HCT116 (cell line): Measurements from ENCODE around the gene ANKS4B. TPM values are rescaled to one million over a fixed set of nuclear protein-coding genes. Genes with fewer than 3 reads are reported as not detected.

Experiments
- ATAC-seq: fragments of 200-7000 bp; cut with Tn5 transposase; 2 replicates; pipeline ENCODE4 v1.9.1; 2020; ENCODE audit warnings: mild to moderate bottlenecking, moderate library complexity
- BruUV-seq: library from RNA; stranded (reverse); fragments of 400-500 nt; replicated peaks from 2 replicates; lab custom pipeline; 2021; lab: Mats Ljungman, UMichigan
- CTCF ChIA-PET: fragments of 300-600 bp; sonication (Branson Sonifier 250); formaldehyde crosslinking; loops from one replicate; lab custom pipeline; 2021; ENCODE audit warnings: antibody characterized with exemption; lab: Charles Lee
- POLR2A ChIA-PET: fragments of 300-600, 350-600 bp; sonication (Branson Sonifier 250); formaldehyde crosslinking; loops from one replicate; lab custom pipeline; 2021; ENCODE audit warnings: antibody characterized with exemption; lab: Charles Lee
- RAD21 ChIA-PET, 2 experiments: fragments of 300-600 bp; sonication (Branson Sonifier 250); formaldehyde crosslinking; loops; one replicate each; lab custom pipeline; 2023; ENCODE audit warnings: low total read pairs in 2 of 2; ENCODE audit not compliant: uncharacterized antibody in 2 of 2, unreplicated experiment in 2 of 2, low non-redundant PET in 1 of 2; lab: Charles Lee
- DNase-seq: peaks from one replicate; pipeline ENCODE4 v3.0.0-alpha.2; 2010; ENCODE audit warnings: low read depth, low spot score
- H2AFZ ChIP-seq: fragments of 200-600 bp; shearing (Covaris generic), sonication (generic); 2 replicates; pipeline ENCODE4 v1.6.1; 2017; ENCODE audit warnings: low read depth, mixed run types, mixed read lengths, antibody characterized with exemption, low read length; ENCODE audit not compliant: poor library complexity, severe bottlenecking
- H3K27ac ChIP-seq: 2 replicates; pipeline ENCODE4 v1.5.1; 2012; ENCODE audit warnings: low read depth, low read length
- H3K27me3 ChIP-seq: fragments of 200-600 bp; sonication (generic); 2 replicates; pipeline ENCODE4 v1.6.1; 2016; ENCODE audit warnings: mixed run types, low read length, mixed read lengths; ENCODE audit not compliant: insufficient read depth
- H3K36me3 ChIP-seq, 2 experiments: fragments of 200-500 bp in 1 of 2; fragments of 200-600 bp in 1 of 2; sonication (Bioruptor generic) in 1 of 2; sonication (generic) in 1 of 2; 2 replicates each; pipeline versions ENCODE4 v1.5.1 to v1.6.1; 2014 to 2016; ENCODE audit warnings: low read length in 2 of 2, inconsistent platforms in 1 of 2, mixed read lengths in 1 of 2, mixed run types in 1 of 2; ENCODE audit not compliant: insufficient read depth in 2 of 2, control insufficient read depth in 1 of 2
- H3K4me1 ChIP-seq, 2 experiments: fragments of 200-600 bp in 1 of 2; sonication (generic) in 1 of 2; 2 replicates each; pipeline versions ENCODE4 v1.5.1 to v1.6.1; 2012 to 2017; ENCODE audit warnings: low read length in 2 of 2, inconsistent platforms in 1 of 2, mild to moderate bottlenecking in 1 of 2, mixed read lengths in 1 of 2, mixed run types in 1 of 2, moderate library complexity in 1 of 2; ENCODE audit not compliant: insufficient read depth in 2 of 2, control insufficient read depth in 1 of 2
- H3K4me2 ChIP-seq: fragments of 200-600 bp; sonication (generic); 2 replicates; pipeline ENCODE4 v1.6.1; 2017; ENCODE audit warnings: mixed run types, low read length, mixed read lengths
- H3K4me3 ChIP-seq, 2 experiments: fragments of 200-600 bp in 1 of 2; sonication (generic) in 1 of 2; replicated peaks in 1 of 2; 2 replicates each; pipeline ENCODE4 v1.5.1; 2011 to 2016; ENCODE audit warnings: low read length in 2 of 2, control low read depth in 1 of 2, low read depth in 1 of 2, mild to moderate bottlenecking in 1 of 2, mixed read lengths in 1 of 2, mixed run types in 1 of 2
- H3K79me2 ChIP-seq: fragments of 200-600 bp; sonication (generic); 2 replicates; pipeline ENCODE4 v1.6.1; 2017; ENCODE audit warnings: mild to moderate bottlenecking, mixed run types, low read length, moderate library complexity, mixed read lengths; ENCODE audit not compliant: insufficient read depth
- H3K9ac ChIP-seq: fragments of 200-600 bp; sonication (generic); 2 replicates; pipeline ENCODE4 v1.6.1; 2016; ENCODE audit warnings: low read length, mixed read lengths
- H3K9me2 ChIP-seq: fragments of 200-600 bp; sonication (generic), shearing (Covaris generic); 2 replicates; pipeline ENCODE4 v1.6.1; 2017; ENCODE audit warnings: mixed run types, mild to moderate bottlenecking, moderate library complexity; ENCODE audit not compliant: insufficient read depth
- H3K9me3 ChIP-seq, 2 experiments: fragments of 200-500 bp in 1 of 2; fragments of 200-600 bp in 1 of 2; sonication (Bioruptor generic) in 1 of 2; sonication (generic) in 1 of 2; 2 replicates each; pipeline ENCODE4 v1.6.1; 2014 to 2017; ENCODE audit warnings: low read length in 2 of 2, mixed read lengths in 2 of 2, inconsistent platforms in 1 of 2, low read depth in 1 of 2, mild to moderate bottlenecking in 1 of 2, mixed run types in 1 of 2, moderate library complexity in 1 of 2; ENCODE audit not compliant: control insufficient read depth in 1 of 2, insufficient read depth in 1 of 2
- H4K20me1 ChIP-seq: fragments of 200-600 bp; sonication (generic), shearing (Covaris generic); 2 replicates; pipeline ENCODE4 v1.6.1; 2017; ENCODE audit warnings: mixed run types, mild to moderate bottlenecking, moderate library complexity; ENCODE audit not compliant: insufficient read depth
- CBX3 ChIP-seq: IDR thresholded peaks from 2 replicates; pipeline ENCODE4 v1.6.1; 2012; ENCODE audit warnings: low read depth
- CEBPB ChIP-seq: IDR thresholded peaks from 2 replicates; pipeline ENCODE4 v1.6.1; 2012; ENCODE audit warnings: low read depth
- EGR1 ChIP-seq: IDR thresholded peaks from 2 replicates; pipeline ENCODE4 v1.6.1; 2012; ENCODE audit warnings: low read depth
- ELF1 ChIP-seq: IDR thresholded peaks from 2 replicates; pipeline ENCODE4 v1.6.1; 2012; ENCODE audit warnings: low read depth, borderline replicate concordance
- EZH2 ChIP-seq: fragments of 200-600 bp; sonication (generic); IDR thresholded peaks from 2 replicates; pipeline ENCODE4 v1.6.1; 2017; ENCODE audit warnings: antibody characterized with exemption, mixed run types
- EZH2phosphoT487 ChIP-seq: fragments of 200-600 bp; IDR thresholded peaks from 2 replicates; pipeline ENCODE4 v1.6.1; 2018; ENCODE audit warnings: antibody characterized with exemption, borderline replicate concordance
- FOSL1 ChIP-seq: IDR thresholded peaks from 2 replicates; pipeline ENCODE4 v1.6.1; 2012; ENCODE audit warnings: low read depth
- JUND ChIP-seq: IDR thresholded peaks from 2 replicates; pipeline ENCODE4 v1.6.1; 2012
- POLR2AphosphoS5 ChIP-seq: IDR thresholded peaks from 2 replicates; pipeline ENCODE4 v1.6.1; 2011; ENCODE audit warnings: mild to moderate bottlenecking, low read depth, low read length, moderate library complexity
- RAD21 ChIP-seq: IDR thresholded peaks from 2 replicates; pipeline ENCODE4 v1.6.1; 2012; ENCODE audit warnings: low read depth, mild to moderate bottlenecking
- SIN3A ChIP-seq: IDR thresholded peaks from 2 replicates; pipeline ENCODE4 v1.6.1; 2012; ENCODE audit warnings: low read depth
- SP1 ChIP-seq: IDR thresholded peaks from 2 replicates; pipeline ENCODE4 v1.6.1; 2012; ENCODE audit warnings: low read depth
- SRF ChIP-seq: IDR thresholded peaks from 2 replicates; pipeline ENCODE4 v1.6.1; 2012; ENCODE audit warnings: low read depth
- TCF7L2 ChIP-seq: IDR thresholded peaks from 2 replicates; pipeline ENCODE4 v1.7.0; 2011; ENCODE audit warnings: borderline replicate concordance, inconsistent platforms; ENCODE audit not compliant: insufficient read depth, insufficient read length; ENCODE audit errors: extremely low read depth
- YY1 ChIP-seq: IDR thresholded peaks from 2 replicates; pipeline ENCODE4 v1.6.1; 2011; ENCODE audit warnings: low read length, low read depth, moderate library complexity, mild to moderate bottlenecking; ENCODE audit not compliant: insufficient replicate concordance; ENCODE audit errors: extremely low read depth
- ZFX ChIP-seq: fragments of 450-650 bp; IDR thresholded peaks from 2 replicates; pipeline ENCODE4 v1.6.1; 2017
- ZNF274 ChIP-seq: fragments of 200-500 bp; sonication (Bioruptor generic); IDR thresholded peaks from 2 replicates; pipeline ENCODE4 v1.6.1; 2014; ENCODE audit warnings: mild to moderate bottlenecking, low read depth, low read length, inconsistent platforms
- intact Hi-C: fragments of 100-400 bp; cut with micrococcal nuclease; formaldehyde crosslinking; loops from 2 replicates; pipeline ENCODE4 v1.10.0; 2022
- total RNA-seq: library from RNA; stranded (reverse); gene quantifications from one replicate; pipeline ENCODE4 v1.2.1, GENCODE V29; 2021; ENCODE audit not compliant: unreplicated experiment
- TF ChIP-seq, protein P1 (sequence below): IDR thresholded peaks from 2 replicates; pipeline ENCODE4 v1.6.1; 2012
- TF ChIP-seq, protein P2 (sequence below): IDR thresholded peaks from 2 replicates; pipeline ENCODE4 v1.6.1; 2012; ENCODE audit warnings: low read depth
- TF ChIP-seq, protein P3 (sequence below): IDR thresholded peaks from 2 replicates; pipeline ENCODE4 v1.6.1; 2011; ENCODE audit warnings: mild to moderate bottlenecking, low read length, moderate library complexity; ENCODE audit not compliant: insufficient replicate concordance; ENCODE audit errors: extremely low read depth

ANKS4B gene
- total RNA-seq, 1 experiment from 2014 or later, result not detected

DNA sequence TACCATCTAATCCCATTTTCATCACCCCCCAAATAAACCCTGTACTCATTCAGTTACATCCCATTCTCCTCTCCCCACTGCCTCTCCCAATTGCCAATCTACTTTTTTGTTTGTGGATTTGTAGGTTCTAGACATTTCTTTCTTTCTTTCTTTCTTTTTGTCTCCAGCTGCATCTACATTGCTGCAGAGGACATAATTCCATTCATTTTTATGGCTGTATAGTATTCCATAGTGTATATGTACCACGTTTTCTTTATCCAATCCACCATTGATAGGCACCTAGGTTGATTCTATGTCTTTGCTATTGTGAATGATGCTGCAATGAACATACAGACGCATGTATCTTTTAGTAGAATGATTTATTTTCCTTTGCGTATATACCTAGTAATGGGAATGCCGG, 50.9 kb downstream of the ANKS4B start:
- DNase-seq (no peak), ATAC-seq (no peak)
- Histone ChIP-seq H4K20me1 (no peaks in the 10 kb centered on the region), H3K36me3 (no peaks in the 10 kb centered on the region), H3K4me3 (peak overlapping the region; percentile 31 to 51), H2AFZ (peak overlapping the region; percentile 8), H3K27me3 (no peaks in the 10 kb centered on the region), H3K4me1 (no peaks in the 10 kb centered on the region), H3K4me2 (peak overlapping the region; percentile 71), H3K9me2 (no peaks in the 10 kb centered on the region), H3K27ac (no peak overlapping the region), H3K79me2 (no peaks in the 10 kb centered on the region), H3K9me3 (no peaks in the 10 kb centered on the region), H3K9ac (no peak overlapping the region)
- ChIA-PET RAD21 (interaction anchor here in 1 of 2 experiments (0.7 kb wide), 1 partner anchor 16 kb away, joined by 3 read pairs; no protein-coding TSS in a partner anchor), POLR2A (no interaction called here), CTCF (no interaction called here)
- BruUV-seq, result no TSS peak
- intact Hi-C loops, result no loop called here
- TF ChIP-seq EGR1 (no peak), CBX3 (no peak), SIN3A (no peak), RAD21 (no peak), FOSL1 (no peak), ZNF274 (no peak), YY1 (no peak), POLR2AphosphoS5 (no peak), JUND (no peak), SP1 (no peak), ZFX (no peak), ELF1 (no peak), EZH2phosphoT487 (no peak), TCF7L2 (no peak), CEBPB (no peak), EZH2 (no peak), SRF (no peak)
- TF ChIP-seq, protein P1, sequence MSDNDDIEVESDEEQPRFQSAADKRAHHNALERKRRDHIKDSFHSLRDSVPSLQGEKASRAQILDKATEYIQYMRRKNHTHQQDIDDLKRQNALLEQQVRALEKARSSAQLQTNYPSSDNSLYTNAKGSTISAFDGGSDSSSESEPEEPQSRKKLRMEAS, result no peak
- TF ChIP-seq, protein P2, sequence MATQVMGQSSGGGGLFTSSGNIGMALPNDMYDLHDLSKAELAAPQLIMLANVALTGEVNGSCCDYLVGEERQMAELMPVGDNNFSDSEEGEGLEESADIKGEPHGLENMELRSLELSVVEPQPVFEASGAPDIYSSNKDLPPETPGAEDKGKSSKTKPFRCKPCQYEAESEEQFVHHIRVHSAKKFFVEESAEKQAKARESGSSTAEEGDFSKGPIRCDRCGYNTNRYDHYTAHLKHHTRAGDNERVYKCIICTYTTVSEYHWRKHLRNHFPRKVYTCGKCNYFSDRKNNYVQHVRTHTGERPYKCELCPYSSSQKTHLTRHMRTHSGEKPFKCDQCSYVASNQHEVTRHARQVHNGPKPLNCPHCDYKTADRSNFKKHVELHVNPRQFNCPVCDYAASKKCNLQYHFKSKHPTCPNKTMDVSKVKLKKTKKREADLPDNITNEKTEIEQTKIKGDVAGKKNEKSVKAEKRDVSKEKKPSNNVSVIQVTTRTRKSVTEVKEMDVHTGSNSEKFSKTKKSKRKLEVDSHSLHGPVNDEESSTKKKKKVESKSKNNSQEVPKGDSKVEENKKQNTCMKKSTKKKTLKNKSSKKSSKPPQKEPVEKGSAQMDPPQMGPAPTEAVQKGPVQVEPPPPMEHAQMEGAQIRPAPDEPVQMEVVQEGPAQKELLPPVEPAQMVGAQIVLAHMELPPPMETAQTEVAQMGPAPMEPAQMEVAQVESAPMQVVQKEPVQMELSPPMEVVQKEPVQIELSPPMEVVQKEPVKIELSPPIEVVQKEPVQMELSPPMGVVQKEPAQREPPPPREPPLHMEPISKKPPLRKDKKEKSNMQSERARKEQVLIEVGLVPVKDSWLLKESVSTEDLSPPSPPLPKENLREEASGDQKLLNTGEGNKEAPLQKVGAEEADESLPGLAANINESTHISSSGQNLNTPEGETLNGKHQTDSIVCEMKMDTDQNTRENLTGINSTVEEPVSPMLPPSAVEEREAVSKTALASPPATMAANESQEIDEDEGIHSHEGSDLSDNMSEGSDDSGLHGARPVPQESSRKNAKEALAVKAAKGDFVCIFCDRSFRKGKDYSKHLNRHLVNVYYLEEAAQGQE, result no peak
- TF ChIP-seq, protein P3, sequence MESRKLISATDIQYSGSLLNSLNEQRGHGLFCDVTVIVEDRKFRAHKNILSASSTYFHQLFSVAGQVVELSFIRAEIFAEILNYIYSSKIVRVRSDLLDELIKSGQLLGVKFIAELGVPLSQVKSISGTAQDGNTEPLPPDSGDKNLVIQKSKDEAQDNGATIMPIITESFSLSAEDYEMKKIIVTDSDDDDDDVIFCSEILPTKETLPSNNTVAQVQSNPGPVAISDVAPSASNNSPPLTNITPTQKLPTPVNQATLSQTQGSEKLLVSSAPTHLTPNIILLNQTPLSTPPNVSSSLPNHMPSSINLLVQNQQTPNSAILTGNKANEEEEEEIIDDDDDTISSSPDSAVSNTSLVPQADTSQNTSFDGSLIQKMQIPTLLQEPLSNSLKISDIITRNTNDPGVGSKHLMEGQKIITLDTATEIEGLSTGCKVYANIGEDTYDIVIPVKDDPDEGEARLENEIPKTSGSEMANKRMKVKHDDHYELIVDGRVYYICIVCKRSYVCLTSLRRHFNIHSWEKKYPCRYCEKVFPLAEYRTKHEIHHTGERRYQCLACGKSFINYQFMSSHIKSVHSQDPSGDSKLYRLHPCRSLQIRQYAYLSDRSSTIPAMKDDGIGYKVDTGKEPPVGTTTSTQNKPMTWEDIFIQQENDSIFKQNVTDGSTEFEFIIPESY, result no peak
